ENCODE measurements around the gene SCUBE2.

SCUBE2 gene

GRCh38 chr11:9136741-9137140 lies 45.3 kb upstream of the SCUBE2 start:
- no peak for TF ChIP-seq CTCF (IDR thresholded peaks at IDR 0.05; ENCODE audit: insufficient read depth, low read depth, low read length, missing control alignments)
- DNase-seq (ENCODE audit: low read depth): no peak
- no peak overlapping the region for H3K4me3 ChIP-seq (ENCODE audit: low read length)

GRCh38 chr11:9133956-9134355 lies 42.6 kb upstream of the SCUBE2 start:
- H3K4me3 ChIP-seq (ENCODE audit: low read length): no peak overlapping the region
- no peak for DNase-seq (ENCODE audit: low read depth)
- TF ChIP-seq CTCF (IDR thresholded peaks at IDR 0.05; ENCODE audit: insufficient read depth, low read depth, low read length, missing control alignments): no peak

GRCh38 chr11:9132203-9132878 lies 40.9 kb upstream of the SCUBE2 start:
- TF ChIP-seq CTCF (IDR thresholded peaks at IDR 0.05; ENCODE audit: insufficient read depth, low read depth, low read length, missing control alignments): peak; percentile 3
- H3K4me3 ChIP-seq (ENCODE audit: low read length): no peak overlapping the region
- DNase-seq (ENCODE audit: low read depth): no peak

GRCh38 chr11:9130297-9130696 lies 38.9 kb upstream of the SCUBE2 start:
- no peak for TF ChIP-seq CTCF (IDR thresholded peaks at IDR 0.05; ENCODE audit: insufficient read depth, low read depth, low read length, missing control alignments)
- H3K4me3 ChIP-seq (ENCODE audit: low read length): no peak overlapping the region
- DNase-seq (ENCODE audit: low read depth): no peak

GRCh38 chr11:9126636-9127035 lies 35.2 kb upstream of the SCUBE2 start:
- no peak for DNase-seq (ENCODE audit: low read depth)
- no peak for TF ChIP-seq CTCF (IDR thresholded peaks at IDR 0.05; ENCODE audit: insufficient read depth, low read depth, low read length, missing control alignments)
- no peak overlapping the region for H3K4me3 ChIP-seq (ENCODE audit: low read length)

GRCh38 chr11:9125185-9125886 lies 33.9 kb upstream of the SCUBE2 start:
- no peak for DNase-seq (ENCODE audit: low read depth)
- no peak for TF ChIP-seq CTCF (IDR thresholded peaks at IDR 0.05; ENCODE audit: insufficient read depth, low read depth, low read length, missing control alignments)
- no peak overlapping the region for H3K4me3 ChIP-seq (ENCODE audit: low read length)

All from epithelial cell of esophagus (primary cell).